Measurements from ENCODE around the gene SYT12. TPM values are rescaled to one million over a fixed set of nuclear protein-coding genes. Genes with fewer than 3 reads are reported as not detected.

SYT12 gene
- total RNA-seq, 1 donor from 2014 or later, result 0.37 TPM

GRCh38 chr11:67045314-67045713 is 22.4 kb downstream of the SYT12 start:
- no peak for DNase-seq
- Mint-ChIP-seq H3K9me3 (ENCODE audit: unreplicated experiment) (peaks cover 2% of the 10 kb centered on the region), H3K36me3 (ENCODE audit: unreplicated experiment) (no peaks in the 10 kb centered on the region), H3K4me1 (ENCODE audit: low read depth, unreplicated experiment) (no peaks in the 10 kb centered on the region), H3K4me3 (ENCODE audit: unreplicated experiment) (no peak overlapping the region), H3K27ac (ENCODE audit: unreplicated experiment) (no peak overlapping the region), H3K27me3 (ENCODE audit: unreplicated experiment) (peaks cover 10% of the 10 kb centered on the region)
- TF ChIP-seq CTCF (IDR thresholded peaks at IDR 0.05; ENCODE audit: partially characterized antibody, unreplicated experiment), result no peak

- no peak for DNase-seq
- Mint-ChIP-seq H3K36me3 (ENCODE audit: unreplicated experiment) (no peaks in the 10 kb centered on the region), H3K4me3 (ENCODE audit: unreplicated experiment) (no peak overlapping the region), H3K27ac (ENCODE audit: unreplicated experiment) (no peak overlapping the region), H3K9me3 (ENCODE audit: unreplicated experiment) (peaks cover 2% of the 10 kb centered on the region), H3K27me3 (ENCODE audit: unreplicated experiment) (peaks cover 10% of the 10 kb centered on the region), H3K4me1 (ENCODE audit: low read depth, unreplicated experiment) (no peaks in the 10 kb centered on the region)
- no peak for TF ChIP-seq CTCF (IDR thresholded peaks at IDR 0.05; ENCODE audit: partially characterized antibody, unreplicated experiment)
Measured at GRCh38 chr11:67048515-67049130, 25.7 kb downstream of the SYT12 start.

GRCh38 chr11:67050139-67050538 is 27.2 kb downstream of the SYT12 start:
- no peak overlapping the region for H3K27ac Mint-ChIP-seq (ENCODE audit: unreplicated experiment)
- no peaks in the 10 kb centered on the region for H3K36me3 Mint-ChIP-seq (ENCODE audit: unreplicated experiment)
- TF ChIP-seq CTCF (IDR thresholded peaks at IDR 0.05; ENCODE audit: partially characterized antibody, unreplicated experiment), result no peak
- H3K27me3 Mint-ChIP-seq (ENCODE audit: unreplicated experiment), result peaks cover 6% of the 10 kb centered on the region
- no peak for DNase-seq
- H3K9me3 Mint-ChIP-seq (ENCODE audit: unreplicated experiment), result peaks cover 4% of the 10 kb centered on the region
- no peak overlapping the region for H3K4me3 Mint-ChIP-seq (ENCODE audit: unreplicated experiment)
- H3K4me1 Mint-ChIP-seq (ENCODE audit: low read depth, unreplicated experiment), result peaks cover 3% of the 10 kb centered on the region

GRCh38 chr11:67051180-67051893 is 28.4 kb downstream of the SYT12 start:
- Mint-ChIP-seq H3K9me3 (ENCODE audit: unreplicated experiment) (peaks cover 3% of the 10 kb centered on the region), H3K4me3 (ENCODE audit: unreplicated experiment) (no peak overlapping the region), H3K36me3 (ENCODE audit: unreplicated experiment) (no peaks in the 10 kb centered on the region), H3K27me3 (ENCODE audit: unreplicated experiment) (peaks cover 5% of the 10 kb centered on the region), H3K27ac (ENCODE audit: unreplicated experiment) (no peak overlapping the region), H3K4me1 (ENCODE audit: low read depth, unreplicated experiment) (peaks cover 4% of the 10 kb centered on the region)
- TF ChIP-seq CTCF (IDR thresholded peaks at IDR 0.05; ENCODE audit: partially characterized antibody, unreplicated experiment), result no peak
- DNase-seq, result no peak

- Mint-ChIP-seq H3K4me3 (ENCODE audit: unreplicated experiment) (no peak overlapping the region), H3K4me1 (ENCODE audit: low read depth, unreplicated experiment) (peaks cover 4% of the 10 kb centered on the region), H3K9me3 (ENCODE audit: unreplicated experiment) (peaks cover 3% of the 10 kb centered on the region), H3K36me3 (ENCODE audit: unreplicated experiment) (no peaks in the 10 kb centered on the region), H3K27me3 (ENCODE audit: unreplicated experiment) (peaks cover 4% of the 10 kb centered on the region), H3K27ac (ENCODE audit: unreplicated experiment) (no peak overlapping the region)
- no peak for TF ChIP-seq CTCF (IDR thresholded peaks at IDR 0.05; ENCODE audit: partially characterized antibody, unreplicated experiment)
- DNase-seq, result no peak
Measured at GRCh38 chr11:67051945-67052488, 29.1 kb downstream of the SYT12 start.

Data from glutamatergic neuron (in vitro differentiated cells).